ENCODE measurements around the gene RNF6. TPM values are rescaled to one million over a fixed set of nuclear protein-coding genes. Genes with fewer than 3 reads are reported as not detected.
A peak's percentile ranks its signal among the peaks of the same experiment; 100 is the strongest.

RNF6 gene
- total RNA-seq = 10 to 100 TPM; 34.2 to 35.7 TPM

DNA sequence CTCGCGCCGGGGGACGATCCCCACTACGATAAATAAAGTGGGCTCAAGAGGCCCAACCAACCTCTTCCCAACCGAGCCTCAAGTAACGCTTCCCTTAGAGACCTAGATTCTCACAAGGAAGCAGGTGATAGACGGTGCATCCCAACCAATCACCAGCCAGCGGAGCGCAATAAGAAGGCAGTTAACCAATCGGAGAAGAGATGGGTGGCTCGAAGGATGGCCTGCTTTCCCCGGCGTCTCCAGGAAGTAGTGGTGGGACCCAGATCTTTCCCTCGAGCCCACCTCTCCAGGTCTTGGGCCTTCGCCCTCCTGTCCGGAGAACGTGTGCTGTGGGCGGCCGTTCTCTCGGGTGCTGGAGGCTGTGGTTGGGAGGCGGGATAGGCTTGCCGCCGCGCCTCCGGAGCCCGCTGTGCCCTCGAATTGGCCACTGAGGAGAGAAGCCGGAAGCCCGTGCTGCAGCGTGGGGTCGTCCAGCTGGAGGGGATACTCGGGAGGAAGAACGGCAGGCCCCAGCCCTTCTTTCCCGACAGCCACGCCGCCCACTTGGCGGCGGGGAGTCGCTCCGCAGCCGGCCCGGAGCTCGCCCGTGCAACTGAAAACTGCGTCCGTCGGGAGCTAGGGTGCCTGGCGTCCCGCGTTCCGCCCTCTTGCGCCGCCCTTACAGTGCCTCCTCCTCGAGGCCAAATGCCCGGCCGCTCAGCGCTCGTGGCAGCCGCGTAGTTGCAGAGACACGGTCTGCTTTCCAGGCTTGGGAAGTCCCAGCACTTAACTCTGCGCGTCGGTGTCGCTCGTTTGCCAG is at the start of gene RNF6:
RNF6 (minus strand) TSS at position 594 of the 799 bp plus-strand sequence. CDS start 2,665 bp downstream, outside the sequence.
- H3K27ac Mint-ChIP-seq = peak within 1 kb of the TSS; percentile 100
- CTCF ChIA-PET = interaction anchor here (0.9 to 8.8 kb wide), 5 partner anchors 31 to 476 kb away, joined by 3 to 59 read pairs (median 3); no protein-coding TSS in a partner anchor
- H3K4me3 Mint-ChIP-seq = peak within 1 kb of the TSS; percentile 97

DNA sequence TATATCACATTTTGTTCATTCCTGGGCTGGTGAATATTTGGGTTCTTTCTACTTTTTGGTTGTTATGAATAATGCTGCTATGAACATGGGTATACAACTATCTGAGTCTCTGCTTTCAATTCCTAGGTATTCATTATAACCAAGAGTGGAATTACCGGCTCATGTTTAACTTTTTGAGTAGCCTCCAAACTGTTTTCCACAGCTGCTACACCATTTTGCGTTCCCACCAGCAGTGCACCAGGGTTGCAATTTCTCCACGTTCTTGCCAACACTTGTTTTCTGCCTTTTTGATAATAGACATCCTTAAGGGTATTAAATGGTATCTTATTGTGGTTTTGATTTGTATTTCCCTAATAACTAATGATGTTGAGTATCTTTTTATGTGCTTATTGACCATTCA is 48.6 kb upstream of the RNF6 start:
- POLR2A ChIA-PET = no interaction called here
- Mint-ChIP-seq H3K36me3 (ENCODE audit: low read depth) (no peaks in the 10 kb centered on the region), H3K9me3 (ENCODE audit: insufficient read depth) (no peaks in the 10 kb centered on the region), H3K4me1 (ENCODE audit: low read depth) (no peaks in the 10 kb centered on the region), H3K4me3 (no peak overlapping the region), H3K27ac (no peak overlapping the region), H3K27me3 (ENCODE audit: low read depth) (no peaks in the 10 kb centered on the region)
- no peak for ATAC-seq
- CTCF ChIA-PET = interaction anchor here (1.0 kb wide), 1 partner anchor 428 kb away, joined by 3 read pairs; no protein-coding TSS in a partner anchor
- no peak for DNase-seq

More for the DNA sequence above, at the start of gene RNF6:
- Mint-ChIP-seq H3K9me3 (ENCODE audit: insufficient read depth) (no peaks in the 10 kb centered on the region), H3K27me3 (ENCODE audit: low read depth) (peaks cover 8% of the 10 kb centered on the region), H3K36me3 (ENCODE audit: low read depth) (peaks cover 29% of the 10 kb centered on the region), H3K4me1 (ENCODE audit: low read depth) (peaks cover 36% of the 10 kb centered on the region)
- POLR2A ChIA-PET = interaction anchor here (0.7 to 2.0 kb wide), 7 partner anchors 11 to 37 kb away, joined by 3 to 19 read pairs (median 6); partner anchors contain the start of gene CDK8
- ATAC-seq = peak; percentile 98
- peak; percentile 93 for DNase-seq

DNA sequence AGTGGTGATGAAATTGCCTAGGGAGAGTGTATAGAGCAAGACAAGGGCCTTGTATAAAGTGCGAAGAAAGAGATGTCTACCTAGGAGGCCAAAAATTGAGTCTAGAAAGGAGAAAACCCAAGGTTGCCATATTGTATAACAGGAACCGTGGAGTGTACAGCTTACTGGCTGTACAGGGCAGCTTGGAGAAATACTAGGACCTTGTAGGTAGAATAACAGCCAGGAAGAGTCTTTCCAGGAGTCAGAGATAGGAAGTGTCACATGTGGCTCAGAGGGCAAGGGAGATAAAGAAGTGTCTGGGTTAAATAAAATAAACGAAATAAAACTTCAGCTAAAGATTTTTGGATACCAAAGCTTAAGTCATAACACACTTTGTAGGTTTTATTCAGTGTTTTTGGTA is 44.2 kb upstream of the RNF6 start:
- no peaks in the 10 kb centered on the region for H3K27me3 Mint-ChIP-seq (ENCODE audit: low read depth)
- H3K27ac Mint-ChIP-seq = no peak overlapping the region
- POLR2A ChIA-PET = no interaction called here
- ATAC-seq (no peak), DNase-seq (no peak)
- no peaks in the 10 kb centered on the region for H3K4me1 Mint-ChIP-seq (ENCODE audit: low read depth)
- H3K4me3 Mint-ChIP-seq = no peak overlapping the region
- CTCF ChIA-PET = interaction anchor here (1.5 kb wide), 1 partner anchor 81 kb away, joined by 6 read pairs; no protein-coding TSS in a partner anchor
- no peaks in the 10 kb centered on the region for H3K9me3 Mint-ChIP-seq (ENCODE audit: insufficient read depth)
- H3K36me3 Mint-ChIP-seq (ENCODE audit: low read depth) = no peaks in the 10 kb centered on the region

DNA sequence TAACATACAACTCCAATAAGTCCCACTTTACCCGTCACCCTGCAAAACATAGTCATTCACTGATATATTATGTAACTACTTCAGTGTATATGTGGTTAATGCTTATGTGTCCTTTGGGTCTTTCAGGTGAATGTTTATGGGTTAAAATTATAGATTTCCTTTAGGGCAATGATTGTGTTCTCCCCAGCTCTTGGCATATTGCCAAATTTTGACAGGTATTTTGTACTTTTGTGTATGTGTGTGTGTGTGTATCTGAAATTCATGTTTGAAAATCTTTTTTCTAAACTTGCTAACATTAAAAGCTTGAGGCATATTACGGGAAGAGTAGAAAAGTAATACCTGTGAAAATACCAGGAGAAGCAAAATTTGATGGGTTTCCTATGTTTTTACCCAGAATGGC is 40.0 kb upstream of the RNF6 start:
- H3K4me3 Mint-ChIP-seq = no peak overlapping the region
- no peaks in the 10 kb centered on the region for H3K36me3 Mint-ChIP-seq (ENCODE audit: low read depth)
- no peaks in the 10 kb centered on the region for H3K27me3 Mint-ChIP-seq (ENCODE audit: low read depth)
- ATAC-seq (no peak), DNase-seq (no peak)
- CTCF ChIA-PET = no interaction called here
- no peak overlapping the region for H3K27ac Mint-ChIP-seq
- peaks cover 2% of the 10 kb centered on the region for H3K4me1 Mint-ChIP-seq (ENCODE audit: low read depth)
- POLR2A ChIA-PET = no interaction called here
- no peaks in the 10 kb centered on the region for H3K9me3 Mint-ChIP-seq (ENCODE audit: insufficient read depth)

DNA sequence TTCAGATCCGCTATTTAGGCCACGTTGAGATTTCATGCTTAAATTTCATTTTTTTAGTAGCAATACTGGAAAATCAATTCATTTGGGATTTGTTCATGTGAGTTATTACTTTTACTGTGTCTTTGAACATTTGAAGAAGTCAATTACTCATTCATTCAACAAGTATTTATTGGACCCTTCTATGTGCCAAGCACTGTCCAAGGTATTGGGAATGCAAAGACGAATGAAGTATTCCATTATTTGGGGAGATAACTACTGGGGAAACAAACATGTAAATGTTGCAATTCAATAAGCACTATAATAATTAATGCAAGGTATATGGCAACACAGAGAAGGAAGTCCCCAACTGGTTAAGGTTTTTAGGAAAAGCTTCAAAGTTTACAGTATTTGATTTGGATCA is 37.5 kb upstream of the RNF6 start:
- no peak for ATAC-seq

DNA sequence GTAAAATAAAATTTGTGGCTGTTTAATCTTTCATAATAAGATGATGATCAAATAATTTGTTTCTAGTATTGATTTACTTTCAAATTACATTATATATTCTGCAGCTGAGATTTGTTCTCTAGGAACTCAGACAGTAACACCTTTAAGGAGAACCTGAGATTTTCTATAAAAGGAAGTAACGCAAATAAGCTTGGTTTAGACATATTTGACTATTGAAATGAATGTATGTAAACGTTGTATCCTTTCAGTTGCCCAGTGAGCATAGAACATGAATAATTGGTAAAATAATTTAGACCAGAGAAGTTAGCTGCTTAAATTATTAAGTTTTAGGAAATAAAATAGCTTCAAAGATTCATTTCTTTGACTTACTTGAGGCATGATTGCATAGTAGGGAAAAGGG is 34.9 kb upstream of the RNF6 start:
- Mint-ChIP-seq H3K4me1 (ENCODE audit: low read depth) (peaks cover 26% of the 10 kb centered on the region), H3K27me3 (ENCODE audit: low read depth) (no peaks in the 10 kb centered on the region), H3K27ac (no peak overlapping the region), H3K36me3 (ENCODE audit: low read depth) (peaks cover 3% of the 10 kb centered on the region), H3K4me3 (no peak overlapping the region), H3K9me3 (ENCODE audit: insufficient read depth) (no peaks in the 10 kb centered on the region)
- ChIA-PET POLR2A (no interaction called here), CTCF (interaction anchor here (1.0 to 1.9 kb wide), 3 partner anchors 16 to 240 kb away, joined by 3 to 7 read pairs (median 7); no protein-coding TSS in a partner anchor)
- ATAC-seq (no peak), DNase-seq (no peak)

More for the DNA sequence above, 37.5 kb upstream of the RNF6 start:
- Mint-ChIP-seq H3K27ac (no peak overlapping the region), H3K4me1 (ENCODE audit: low read depth) (peaks cover 18% of the 10 kb centered on the region), H3K27me3 (ENCODE audit: low read depth) (no peaks in the 10 kb centered on the region), H3K9me3 (ENCODE audit: insufficient read depth) (no peaks in the 10 kb centered on the region), H3K36me3 (ENCODE audit: low read depth) (peaks cover 3% of the 10 kb centered on the region), H3K4me3 (no peak overlapping the region)
- POLR2A ChIA-PET = no interaction called here
- no peak for DNase-seq
- CTCF ChIA-PET = interaction anchor here (1.4 kb wide), 1 partner anchor 73 kb away, joined by 5 read pairs; no protein-coding TSS in a partner anchor

DNA sequence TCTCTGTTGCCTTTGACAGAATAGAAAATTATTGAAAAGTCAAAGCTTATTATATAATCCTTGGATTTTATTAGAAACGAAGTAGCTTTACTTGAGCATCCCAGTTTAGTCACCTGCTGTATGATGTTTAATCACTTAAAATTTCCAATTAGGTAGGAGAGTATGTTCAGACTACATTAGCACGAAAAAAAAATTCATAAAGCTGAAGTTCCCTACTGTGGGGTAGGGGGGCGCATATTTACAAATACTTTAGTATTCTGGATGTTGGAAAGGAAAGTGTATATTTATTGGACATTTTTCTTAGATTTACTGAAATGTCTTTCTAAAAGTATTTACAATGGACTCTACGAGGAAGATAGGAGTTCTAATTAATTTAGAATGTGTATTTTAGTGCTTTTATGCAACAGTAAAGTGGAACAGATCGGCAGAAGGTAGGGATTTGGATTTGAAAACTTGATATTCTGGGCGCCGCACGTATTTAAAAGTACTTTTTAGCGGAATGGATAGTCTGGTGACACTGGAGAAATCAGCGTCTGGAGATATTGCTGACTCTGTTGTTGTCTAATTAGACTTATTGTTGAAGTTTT is 33.7 kb upstream of the RNF6 start:
- ChIA-PET POLR2A (interaction anchor here (1.6 to 4.0 kb wide), 2 partner anchors 9 to 33 kb away, joined by 4 to 14 read pairs; partner anchors contain the start of gene RNF6), CTCF (interaction anchor here (0.8 to 1.9 kb wide), 5 partner anchors 9 to 443 kb away, joined by 3 to 7 read pairs (median 4); no protein-coding TSS in a partner anchor)
- Mint-ChIP-seq H3K36me3 (ENCODE audit: low read depth) (peaks cover 3% of the 10 kb centered on the region), H3K4me3 (peak overlapping the region; percentile 81), H3K4me1 (ENCODE audit: low read depth) (peaks cover 26% of the 10 kb centered on the region), H3K27ac (no peak overlapping the region), H3K27me3 (ENCODE audit: low read depth) (no peaks in the 10 kb centered on the region), H3K9me3 (ENCODE audit: insufficient read depth) (no peaks in the 10 kb centered on the region)
- ATAC-seq = no peak
- DNase-seq = no peak

DNA sequence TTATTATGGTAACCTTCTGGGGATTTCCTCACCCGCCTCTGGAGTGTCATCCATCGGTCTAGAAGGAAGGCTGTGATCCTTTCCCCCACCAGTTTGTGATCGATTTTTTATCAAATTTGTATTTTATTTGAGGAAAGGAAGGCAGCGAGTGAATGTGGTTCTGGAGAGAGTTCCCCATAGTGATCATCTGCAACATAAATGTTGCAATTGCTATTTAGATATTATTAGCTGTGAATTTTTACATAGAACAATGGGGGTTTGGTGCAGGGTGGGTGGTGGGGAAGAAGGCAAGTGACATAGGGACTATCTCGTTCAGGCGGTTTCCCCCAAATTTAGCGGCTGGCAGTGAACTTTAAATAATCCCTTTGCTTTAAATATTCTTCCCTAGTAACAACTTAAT is 33.0 kb upstream of the RNF6 start:
- Mint-ChIP-seq H3K4me1 (ENCODE audit: low read depth) (peaks cover 26% of the 10 kb centered on the region), H3K36me3 (ENCODE audit: low read depth) (peaks cover 3% of the 10 kb centered on the region), H3K4me3 (peak overlapping the region; percentile 81), H3K9me3 (ENCODE audit: insufficient read depth) (no peaks in the 10 kb centered on the region), H3K27me3 (ENCODE audit: low read depth) (no peaks in the 10 kb centered on the region), H3K27ac (peak overlapping the region; percentile 81)
- POLR2A ChIA-PET = interaction anchor here (1.6 to 4.0 kb wide), 2 partner anchors 10 to 33 kb away, joined by 4 to 14 read pairs; partner anchors contain the start of gene RNF6
- CTCF ChIA-PET = interaction anchor here (0.8 to 1.9 kb wide), 5 partner anchors 9 to 443 kb away, joined by 3 to 7 read pairs (median 4); no protein-coding TSS in a partner anchor
- ATAC-seq (no peak), DNase-seq (no peak)

DNA sequence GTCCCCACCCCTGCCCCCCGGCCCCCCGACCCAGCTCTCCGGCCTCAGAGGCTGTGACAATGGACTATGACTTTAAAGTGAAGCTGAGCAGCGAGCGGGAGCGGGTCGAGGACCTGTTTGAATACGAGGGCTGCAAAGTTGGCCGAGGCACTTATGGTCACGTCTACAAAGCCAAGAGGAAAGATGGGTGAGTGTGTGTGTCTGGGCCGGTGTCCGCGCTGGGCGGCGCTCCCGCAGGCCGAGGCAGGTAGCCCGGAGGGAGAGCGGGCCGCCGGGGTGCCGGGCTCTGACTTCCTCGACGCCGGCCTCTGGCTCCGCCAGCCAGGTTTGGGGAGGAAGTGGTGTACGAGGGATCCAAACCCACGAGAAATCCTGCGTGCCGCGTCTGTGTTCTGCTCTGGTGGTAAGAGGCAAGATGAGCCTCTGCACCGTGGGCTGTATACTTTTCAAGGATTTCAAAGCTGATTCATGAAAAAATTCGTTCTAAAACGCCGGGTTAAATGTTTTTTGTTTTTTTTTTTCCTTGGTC is 32.5 kb upstream of the RNF6 start:
- no peaks in the 10 kb centered on the region for H3K9me3 Mint-ChIP-seq (ENCODE audit: insufficient read depth)
- H3K27ac Mint-ChIP-seq = peak overlapping the region; percentile 81
- peaks cover 26% of the 10 kb centered on the region for H3K4me1 Mint-ChIP-seq (ENCODE audit: low read depth)
- H3K27me3 Mint-ChIP-seq (ENCODE audit: low read depth) = no peaks in the 10 kb centered on the region
- DNase-seq (peak; percentile 76), ATAC-seq (peak; percentile 59)
- H3K36me3 Mint-ChIP-seq (ENCODE audit: low read depth) = peaks cover 3% of the 10 kb centered on the region
- peak overlapping the region; percentile 81 for H3K4me3 Mint-ChIP-seq
- ChIA-PET CTCF (interaction anchor here (1.0 to 1.2 kb wide), 2 partner anchors 70 to 444 kb away, joined by 3 to 4 read pairs; no protein-coding TSS in a partner anchor), POLR2A (interaction anchor here (1.6 to 4.0 kb wide), 2 partner anchors 10 to 32 kb away, joined by 4 to 14 read pairs; partner anchors contain the start of gene RNF6)

DNA sequence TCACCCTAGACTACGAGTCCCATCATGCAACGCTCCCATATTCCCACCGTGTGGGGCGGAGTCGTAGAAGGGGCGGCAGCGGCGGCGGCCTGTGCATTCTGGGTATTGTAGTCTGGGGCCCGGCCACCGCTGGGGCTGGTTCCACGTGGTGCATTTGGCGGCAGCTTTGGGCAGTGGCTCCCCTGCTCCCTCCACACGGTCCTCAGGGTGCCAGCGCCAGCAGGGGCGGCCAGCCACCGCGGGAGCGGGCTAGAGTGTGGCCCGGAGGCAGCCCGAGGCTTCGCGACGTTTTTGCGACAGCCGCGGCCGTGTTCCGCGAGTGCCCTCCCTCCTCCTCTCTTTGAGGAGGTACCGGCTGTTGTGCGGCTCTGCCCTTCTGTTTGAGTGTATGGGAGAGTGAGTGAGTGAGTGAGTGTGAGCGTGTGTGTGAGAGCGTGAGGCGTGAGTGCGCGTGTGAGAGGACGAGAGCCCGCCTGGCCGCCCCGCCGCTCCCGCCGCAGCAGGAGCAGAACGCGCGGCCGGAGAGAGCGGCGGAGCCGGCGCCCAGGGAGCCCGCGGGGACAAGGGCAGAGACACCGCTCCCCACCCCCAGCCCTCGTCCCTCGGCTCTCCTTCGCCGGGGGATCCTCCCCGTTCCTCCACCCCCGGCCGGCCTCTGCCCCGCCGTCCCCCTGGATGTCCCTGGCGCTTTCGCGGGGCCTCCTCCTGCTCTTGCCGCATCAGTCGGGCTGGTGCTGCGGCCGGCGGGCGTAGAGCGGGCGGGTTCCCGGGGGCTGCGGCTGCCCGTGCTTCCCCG is 31.9 kb upstream of the RNF6 start, which contains the start of gene CDK8:
CDK8 (plus strand) TSS at position 343 of the 796 bp plus-strand sequence. CDS start 513 bp downstream, outside the sequence.
- POLR2A ChIA-PET = interaction anchor here (0.7 to 4.0 kb wide), 2 partner anchors 32 to 64 kb away, joined by 3 to 14 read pairs; partner anchors contain the start of gene RNF6
- Mint-ChIP-seq H3K36me3 (ENCODE audit: low read depth) (peaks cover 3% of the 10 kb centered on the region), H3K27ac (peak within 1 kb of the TSS; percentile 84), H3K4me3 (peak within 1 kb of the TSS; percentile 81), H3K27me3 (ENCODE audit: low read depth) (no peaks in the 10 kb centered on the region), H3K9me3 (ENCODE audit: insufficient read depth) (no peaks in the 10 kb centered on the region), H3K4me1 (ENCODE audit: low read depth) (peaks cover 26% of the 10 kb centered on the region)
- peak; percentile 90 for DNase-seq
- CTCF ChIA-PET = interaction anchor here (1.1 to 1.4 kb wide), 2 partner anchors 31 to 68 kb away, joined by 3 to 6 read pairs; partner anchors contain the start of gene RNF6
- ATAC-seq = peak; percentile 89
